DMS114 treated with DMSO at 0.1 percent for 48 hours (cell line): ENCODE data around the gene TMEM183A.
A peak's percentile ranks its signal among the peaks of the same experiment; 100 is the strongest.

Experiments
- DNase-seq: peaks from one replicate; lab custom pipeline; 2025; ENCODE audit not compliant: unreplicated experiment; lab: John Stamatoyannopoulos, UW

The TMEM183A gene

GRCh38 chr1:203028784-203029553, 21.8 kb downstream of the TMEM183A start:
- DNase-seq = no peak

- peak; percentile 8 for DNase-seq
Observed at GRCh38 chr1:203031467-203031866, 24.3 kb downstream of the TMEM183A start.

DNA sequence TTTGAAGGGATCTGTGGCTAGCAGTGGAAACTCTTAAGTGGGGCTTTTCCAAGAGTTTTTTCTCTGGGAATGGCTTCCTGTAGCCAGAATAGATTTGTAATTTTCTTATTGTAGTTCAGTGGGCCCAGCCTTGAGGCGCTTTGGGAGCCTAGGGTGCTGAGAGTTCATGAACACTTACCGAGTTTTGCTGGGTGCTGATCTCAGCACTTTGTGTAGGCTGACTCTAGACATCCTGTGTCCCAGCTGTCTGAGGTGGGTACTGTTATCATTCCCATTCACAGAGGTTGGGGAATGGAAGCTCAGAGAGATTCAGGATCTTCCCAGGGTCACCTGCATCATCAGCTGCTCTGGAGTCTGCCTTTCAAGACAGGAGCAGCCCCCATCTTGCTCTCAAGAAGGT, 26.1 kb downstream of the TMEM183A start:
- no peak for DNase-seq

- DNase-seq = no peak
Observed at GRCh38 chr1:203033917-203034316, 26.7 kb downstream of the TMEM183A start.

DNA sequence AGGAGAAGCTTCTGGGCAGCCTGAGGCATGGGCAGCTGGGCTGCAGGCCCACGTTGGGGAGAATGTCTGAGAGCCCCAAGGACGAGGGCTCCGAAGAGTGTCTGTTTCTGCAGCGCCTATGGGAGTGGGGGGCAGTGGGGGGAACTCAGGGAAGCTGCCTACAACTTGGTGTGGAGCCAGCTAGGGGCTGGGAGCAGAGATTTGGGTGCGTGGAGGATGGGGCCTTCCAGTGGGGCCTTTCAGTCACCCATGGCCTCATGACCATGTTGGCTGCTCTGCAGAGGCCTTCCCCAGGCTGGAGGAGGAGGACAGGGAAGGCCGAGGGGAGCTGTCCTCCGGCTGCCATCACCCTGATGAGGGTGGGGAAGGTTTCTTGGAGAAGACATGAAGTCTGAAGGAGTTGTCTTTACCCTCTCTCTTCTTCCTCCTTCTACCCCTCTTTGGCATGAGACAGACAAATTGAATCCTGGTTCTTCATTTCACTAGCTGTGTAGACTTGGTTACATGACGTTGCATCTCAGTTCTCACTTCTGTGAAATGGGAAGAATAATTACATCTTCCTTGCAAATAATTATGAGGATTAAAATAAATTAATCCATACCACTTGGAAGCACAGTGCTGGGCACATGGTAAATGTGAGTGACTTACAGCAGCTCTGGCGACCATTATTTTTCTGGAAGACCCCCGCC, 27.4 kb downstream of the TMEM183A start:
- DNase-seq = no peak

- no peak for DNase-seq
Observed at GRCh38 chr1:203035111-203036000, 28.2 kb downstream of the TMEM183A start.

GRCh38 chr1:203036135-203036534, 29.0 kb downstream of the TMEM183A start:
- no peak for DNase-seq

DNA sequence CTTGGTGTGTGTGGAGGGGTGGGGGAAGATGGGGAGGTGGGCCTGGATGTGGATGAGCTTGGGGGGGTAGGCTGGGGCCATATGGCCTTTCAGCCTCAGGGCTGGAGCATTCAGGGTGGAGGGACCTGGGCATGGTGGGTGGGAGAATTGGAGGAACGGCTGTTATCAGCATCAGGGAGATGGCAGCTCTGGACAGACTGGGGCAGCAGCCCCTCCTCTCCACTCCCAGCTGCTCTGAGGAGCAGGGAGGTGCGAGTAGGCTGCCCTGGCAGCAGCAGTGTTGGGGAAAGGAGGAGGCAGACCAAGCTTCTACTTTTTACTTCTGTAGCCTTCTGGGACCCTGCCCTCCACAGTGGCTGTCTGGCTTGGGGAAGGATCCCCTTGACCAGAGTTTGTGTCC, 29.4 kb downstream of the TMEM183A start:
- DNase-seq = no peak

GRCh38 chr1:203037509-203038190, 30.5 kb downstream of the TMEM183A start:
- no peak for DNase-seq

GRCh38 chr1:203038217-203038741, 31.1 kb downstream of the TMEM183A start:
- no peak for DNase-seq

DNA sequence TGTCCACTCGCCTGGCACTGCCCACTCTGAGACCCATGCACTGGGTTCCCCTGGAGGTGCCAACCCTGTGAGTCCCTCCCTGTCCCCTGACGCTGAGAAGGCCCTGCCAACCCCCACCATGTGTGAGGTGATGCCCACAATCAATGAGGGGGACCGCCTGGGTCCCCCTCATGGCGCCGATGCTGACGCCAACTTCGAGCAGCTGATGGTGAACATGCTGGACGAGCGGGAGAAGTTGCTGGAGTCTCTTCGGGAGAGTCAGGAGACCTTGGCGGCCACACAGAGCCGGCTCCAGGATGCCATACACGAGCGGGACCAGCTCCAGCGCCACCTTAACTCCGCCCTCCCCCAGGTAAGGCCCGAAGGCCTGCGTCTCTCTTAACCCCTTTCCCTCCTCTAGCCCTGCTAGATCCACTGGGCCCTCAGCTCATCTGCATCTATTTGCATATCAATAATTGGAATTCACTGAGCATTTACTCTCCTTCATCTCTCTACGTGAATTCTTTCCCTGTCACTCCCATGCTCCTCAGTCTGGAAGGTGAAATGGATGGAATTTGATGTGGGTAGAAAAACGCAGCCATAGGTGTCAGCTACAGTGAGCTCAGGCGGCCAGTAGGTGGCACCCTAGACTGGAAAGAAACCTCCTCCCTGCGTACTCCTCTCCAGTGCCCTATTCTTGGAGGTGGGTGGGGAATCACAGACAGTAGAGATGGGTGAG, 31.9 kb downstream of the TMEM183A start:
- DNase-seq = peak; percentile 47

- DNase-seq = no peak
Observed at GRCh38 chr1:203039609-203040512, 32.7 kb downstream of the TMEM183A start.

DNA sequence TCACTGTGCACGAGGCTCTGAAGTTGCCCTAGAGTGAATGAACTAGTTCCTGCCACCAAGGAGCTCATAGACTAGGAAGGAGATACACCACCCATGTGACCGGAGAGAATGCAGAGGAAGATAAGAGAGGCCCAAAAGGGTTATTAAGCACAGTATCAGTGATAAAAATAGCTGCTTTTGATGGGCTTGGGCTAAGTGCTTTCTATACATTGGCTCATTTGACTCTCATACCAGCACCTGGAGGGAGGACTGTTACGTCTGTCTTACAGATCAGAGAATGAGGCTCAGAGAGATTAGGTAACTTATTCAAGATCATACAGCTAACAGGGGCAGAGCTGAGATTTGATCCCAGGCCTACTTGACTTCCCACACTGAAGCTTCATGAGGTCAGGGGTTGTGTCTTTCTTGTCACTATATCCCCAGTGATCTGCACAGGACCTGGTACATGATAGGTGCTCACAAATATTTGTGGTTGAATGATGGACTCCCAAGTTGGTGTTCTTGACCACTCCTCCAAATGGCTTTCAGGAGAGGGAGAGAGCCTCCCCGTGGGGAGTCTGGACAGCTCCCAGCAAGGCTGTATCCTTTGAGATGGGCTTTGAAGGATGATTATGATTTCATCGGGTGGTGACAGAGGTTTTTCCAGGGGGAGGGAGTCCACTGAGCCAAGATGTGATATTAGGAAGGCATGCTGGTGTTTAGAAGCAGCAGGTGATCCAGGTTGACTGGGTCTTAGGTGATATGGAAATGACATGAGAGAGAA, 33.5 kb downstream of the TMEM183A start:
- no peak for DNase-seq

DNA sequence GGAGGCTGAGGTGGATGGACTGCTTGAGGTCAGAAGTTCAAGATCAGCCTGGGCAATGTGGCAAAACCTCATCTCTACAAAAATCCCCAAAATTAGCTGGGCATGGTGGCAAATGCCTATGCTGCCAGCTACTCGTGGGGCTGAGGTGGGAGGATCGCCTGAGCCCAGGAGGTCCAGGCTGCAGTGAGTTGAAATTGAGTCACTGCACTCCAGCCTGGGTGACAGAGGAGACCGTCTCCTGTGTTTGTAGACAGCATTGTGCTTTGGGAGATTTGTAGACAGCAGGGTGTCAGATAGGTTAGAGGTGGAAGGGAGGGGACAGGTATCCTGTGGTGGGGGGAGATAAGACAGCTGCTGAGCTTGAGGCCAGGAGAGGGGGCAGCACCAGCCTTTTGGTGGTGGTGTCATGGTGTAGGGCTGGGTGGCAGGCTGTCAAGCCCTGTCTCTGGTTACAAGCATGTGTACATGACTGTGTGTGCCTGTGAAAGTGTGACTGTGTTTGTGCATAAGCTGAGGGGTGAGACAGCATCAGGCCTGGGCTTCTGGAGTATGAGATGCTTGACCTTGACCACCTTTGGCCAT, 34.3 kb downstream of the TMEM183A start:
- DNase-seq = no peak

- no peak for DNase-seq
Observed at GRCh38 chr1:203043830-203044545, 36.8 kb downstream of the TMEM183A start.

DNA sequence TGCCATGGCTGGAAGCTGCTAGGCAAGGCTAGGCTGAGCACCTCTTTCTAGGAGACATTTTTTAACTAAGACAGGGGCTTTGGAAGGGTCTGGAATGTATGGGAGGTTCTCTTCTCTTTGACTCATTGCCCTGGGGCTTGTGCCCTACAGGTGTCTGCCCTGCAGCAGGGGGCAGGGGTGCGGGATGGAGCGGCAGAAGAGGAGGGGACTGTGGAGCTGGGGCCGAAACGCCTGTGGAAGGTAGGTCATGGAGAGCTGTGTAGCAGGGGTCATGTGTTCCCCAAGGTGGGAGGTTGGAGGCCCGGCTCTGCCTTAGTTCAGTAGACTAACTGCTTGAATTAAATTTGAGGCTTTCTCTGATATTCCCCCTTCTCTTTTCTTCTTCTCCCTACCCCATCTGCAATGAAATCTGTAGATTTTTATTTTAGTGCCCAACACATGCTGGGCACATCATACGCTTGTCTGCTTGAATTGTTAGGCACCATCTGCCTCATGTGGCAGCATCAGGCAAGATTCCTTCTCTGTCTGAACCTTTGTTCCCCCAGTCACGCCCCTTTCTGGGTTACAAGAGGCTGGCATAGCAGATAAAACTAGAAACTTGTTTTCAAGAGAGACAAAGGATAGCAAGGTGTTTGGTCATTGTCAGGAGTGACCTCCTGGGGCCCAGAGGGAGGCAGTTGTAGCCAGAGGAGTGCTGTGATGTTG, 37.5 kb downstream of the TMEM183A start:
- no peak for DNase-seq

DNA sequence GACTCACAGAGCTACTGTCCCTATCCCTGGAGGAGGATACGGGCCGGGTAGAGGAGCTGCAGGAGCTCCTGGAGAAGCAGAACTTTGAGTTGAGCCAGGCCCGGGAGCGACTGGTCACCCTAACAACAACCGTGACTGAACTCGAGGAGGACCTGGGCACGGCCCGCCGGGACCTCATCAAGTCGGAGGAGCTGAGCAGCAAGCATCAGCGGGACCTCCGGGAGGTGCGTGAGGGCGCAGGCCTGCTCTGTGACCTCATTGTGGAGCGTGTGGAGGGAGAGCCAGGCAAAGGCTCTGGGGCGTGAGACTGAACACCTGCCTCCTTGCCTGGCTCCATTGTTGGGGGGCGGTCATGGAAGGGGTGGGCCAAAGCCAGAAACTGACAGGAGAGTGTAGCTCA, 38.2 kb downstream of the TMEM183A start:
- no peak for DNase-seq
